Amniotic epithelial cell (primary cell): ENCODE data around the gene DMD.

ENCODE experiments used
- DNase-seq: peaks from one replicate; pipeline ENCODE4 v3.0.0-alpha.2; 2010; ENCODE audit warnings: low read depth

Gene DMD

GRCh38 chrX:31854716-31855115 lies 1356.6 kb downstream of the DMD start:
- no peak for DNase-seq

- DNase-seq: no peak
Measured at GRCh38 chrX:31851761-31852160, 1359.6 kb downstream of the DMD start.

DNA sequence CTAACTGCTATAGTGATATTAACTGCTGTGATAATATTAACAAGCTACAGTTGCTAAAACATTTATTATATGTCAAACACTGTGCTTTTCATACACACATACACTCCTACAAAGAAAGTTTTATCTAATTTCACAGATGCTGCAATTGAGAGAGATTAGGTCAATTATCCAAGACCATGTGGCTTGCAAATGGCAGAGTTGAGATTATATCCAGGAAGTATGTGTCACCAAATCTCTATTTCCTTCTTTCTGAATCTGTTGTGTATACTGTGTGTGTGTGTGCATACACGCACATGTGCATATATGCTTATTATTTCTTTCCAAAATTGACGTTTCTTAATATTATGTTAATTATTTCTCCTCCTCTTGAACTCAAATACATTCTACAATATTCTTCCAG lies 1363.6 kb downstream of the DMD start:
- DNase-seq: no peak

DNA sequence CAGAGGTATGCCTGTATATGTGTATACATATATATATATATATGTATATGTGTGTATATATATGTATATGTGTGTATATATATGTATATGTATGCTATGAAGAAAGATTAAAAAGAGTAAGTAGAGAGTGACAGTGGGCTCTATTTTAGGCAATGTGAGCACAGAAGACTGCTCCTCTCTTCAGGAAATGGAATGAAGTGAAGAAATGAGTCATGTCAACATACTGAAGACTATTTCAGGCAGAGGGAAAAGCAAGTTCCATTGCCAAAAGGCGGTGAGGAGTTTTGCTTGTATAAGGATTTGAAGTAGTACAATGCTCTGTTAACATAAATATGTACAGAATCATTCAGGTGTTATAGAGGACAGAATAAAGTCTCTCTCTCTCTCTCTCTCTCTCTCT lies 1366.3 kb downstream of the DMD start:
- DNase-seq: no peak

GRCh38 chrX:31838617-31839016 lies 1372.7 kb downstream of the DMD start:
- DNase-seq: no peak

DNA sequence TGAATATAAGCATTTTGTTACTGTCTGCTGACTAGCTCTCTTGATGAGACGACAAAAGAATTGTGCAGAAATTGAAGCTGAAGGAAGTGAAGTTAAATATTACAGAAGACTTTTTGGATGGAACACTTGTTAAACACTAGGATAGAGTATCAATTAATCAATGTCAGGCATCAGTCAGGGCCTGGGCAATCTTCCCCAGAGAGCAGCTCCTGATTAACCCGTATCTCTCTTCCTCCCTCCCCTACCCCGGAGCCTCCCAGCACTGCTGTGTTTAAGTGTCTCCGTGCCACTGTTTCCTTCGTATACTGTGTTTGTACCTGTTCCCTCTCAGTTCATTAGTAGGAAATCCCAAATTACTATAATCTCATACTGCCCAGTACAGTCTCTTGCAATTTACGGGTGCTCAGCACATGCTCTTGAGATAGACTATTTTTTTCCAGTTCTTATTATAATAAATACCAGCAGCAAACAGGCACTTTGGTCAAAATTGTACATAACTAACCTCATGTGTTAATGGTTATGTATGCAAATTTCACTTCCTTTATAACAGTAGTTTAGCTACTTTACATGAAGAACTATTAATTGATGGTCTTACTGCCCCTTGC lies 1373.8 kb downstream of the DMD start:
- no peak for DNase-seq

- no peak for DNase-seq
Measured at GRCh38 chrX:31836479-31836878, 1374.9 kb downstream of the DMD start.

DNA sequence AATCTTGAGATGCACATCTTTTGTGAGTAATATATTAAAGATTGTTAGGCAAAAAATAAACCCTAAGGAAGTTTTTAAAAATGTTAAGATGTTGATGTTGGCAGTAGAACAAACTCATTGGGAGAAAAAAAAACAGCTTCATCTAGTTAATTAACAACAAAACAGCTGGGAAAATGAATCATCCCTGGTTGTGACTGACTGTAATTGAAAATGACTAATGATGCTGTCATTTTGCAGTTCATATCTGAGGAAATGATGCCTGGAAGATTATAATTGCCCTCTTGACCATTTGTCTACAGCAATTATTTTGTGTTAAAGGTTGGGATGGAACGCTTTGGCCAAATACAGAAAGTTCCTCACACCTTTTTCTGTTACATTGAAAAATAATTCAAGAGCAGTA lies 1379.1 kb downstream of the DMD start:
- no peak for DNase-seq

DNA sequence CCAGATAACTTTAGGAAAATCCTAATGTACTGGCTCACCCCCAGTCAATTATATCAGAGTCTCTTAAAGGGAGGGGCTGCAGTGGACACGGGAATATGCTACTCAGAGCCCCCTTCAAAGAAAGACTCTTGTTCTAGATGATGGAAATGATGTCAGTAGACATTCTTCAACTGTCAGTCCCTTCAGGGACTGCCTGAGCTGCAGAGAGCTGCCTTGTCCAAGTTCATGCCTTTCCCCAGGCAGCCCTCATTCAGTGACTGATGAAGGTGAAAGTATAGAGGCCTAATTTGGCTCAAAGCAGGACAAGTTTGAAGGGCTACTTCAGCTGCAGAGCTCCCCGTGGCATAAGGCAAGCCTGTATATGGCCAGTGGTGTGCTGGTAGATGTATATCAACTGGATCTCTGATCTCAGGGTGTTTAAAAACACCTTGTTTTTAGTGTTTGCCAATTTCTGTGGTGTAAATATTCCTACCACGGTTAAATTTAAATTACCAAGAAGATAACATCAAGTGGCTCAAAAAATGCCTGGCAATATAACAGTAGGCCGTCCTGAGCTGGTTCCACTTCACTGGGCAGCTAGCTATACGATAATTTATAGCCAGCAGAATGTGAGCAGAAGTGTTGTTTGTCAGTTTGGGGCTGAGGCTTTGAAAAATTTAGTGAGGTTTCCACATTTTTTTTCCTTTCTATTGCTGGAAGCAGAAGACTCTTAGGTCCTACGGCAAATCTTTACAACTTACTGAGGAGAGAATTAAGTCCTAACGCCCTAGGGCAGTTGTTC lies 1390.7 kb downstream of the DMD start:
- DNase-seq: no peak

DNA sequence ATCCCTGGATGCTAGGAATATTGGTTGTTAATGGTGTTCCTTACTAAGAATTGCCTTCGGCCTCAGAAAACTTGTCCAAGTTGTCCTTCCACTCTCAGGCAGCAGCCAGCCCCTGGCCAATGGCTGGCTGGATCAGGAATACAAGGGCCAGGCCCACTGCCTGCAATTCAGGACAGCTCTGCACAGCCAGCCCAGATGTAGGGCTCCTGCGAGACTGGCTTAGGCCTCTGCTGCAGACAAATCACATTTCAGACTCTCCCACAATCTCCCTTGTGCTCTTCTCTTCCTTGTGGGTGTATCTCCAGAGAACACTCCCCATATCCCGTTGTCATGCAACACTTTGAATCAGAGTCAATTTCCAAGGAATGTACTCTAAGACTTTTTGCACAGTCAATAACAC lies 1391.9 kb downstream of the DMD start:
- DNase-seq: no peak

DNA sequence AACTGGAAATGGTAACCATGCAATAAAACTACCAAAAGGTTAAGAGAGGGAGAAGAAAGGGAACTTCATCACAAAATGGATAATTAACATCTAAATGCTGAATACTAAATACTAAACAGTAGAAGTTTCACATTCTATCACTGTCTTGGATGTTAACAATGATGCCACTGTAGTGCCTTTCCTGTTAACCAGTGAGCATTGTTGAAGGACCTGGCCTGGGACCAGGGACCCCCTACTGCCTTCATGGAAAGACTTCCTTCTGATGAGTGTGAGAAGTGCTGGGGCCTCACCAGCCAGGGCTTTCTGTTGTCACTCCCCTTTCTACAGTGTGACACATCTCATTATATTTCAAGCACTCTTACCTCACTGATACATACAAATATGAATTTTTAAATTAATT lies 1400.2 kb downstream of the DMD start:
- DNase-seq: no peak

GRCh38 chrX:31808357-31808756 lies 1403.0 kb downstream of the DMD start:
- peak; percentile 6 for DNase-seq

- no peak for DNase-seq
Measured at GRCh38 chrX:31807165-31807564, 1404.2 kb downstream of the DMD start.

DNA sequence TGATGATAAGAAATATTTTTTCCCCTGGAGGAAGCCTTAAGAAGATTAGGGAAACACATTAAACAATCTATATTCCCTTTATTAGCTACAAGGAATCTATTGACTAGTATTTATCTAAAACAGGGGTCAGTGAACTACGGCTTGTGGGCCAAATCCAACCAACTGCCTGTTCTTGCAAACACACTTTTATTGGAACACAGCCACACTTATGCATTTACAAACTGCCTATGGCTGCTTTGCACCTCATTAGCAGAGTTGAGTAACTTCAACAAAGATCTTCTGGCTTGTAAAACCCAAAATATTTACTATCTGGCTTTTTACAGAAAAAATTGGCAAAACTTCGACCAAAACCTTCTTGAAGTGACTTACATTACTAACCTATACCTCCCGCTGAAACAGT lies 1405.6 kb downstream of the DMD start:
- DNase-seq: no peak

DNA sequence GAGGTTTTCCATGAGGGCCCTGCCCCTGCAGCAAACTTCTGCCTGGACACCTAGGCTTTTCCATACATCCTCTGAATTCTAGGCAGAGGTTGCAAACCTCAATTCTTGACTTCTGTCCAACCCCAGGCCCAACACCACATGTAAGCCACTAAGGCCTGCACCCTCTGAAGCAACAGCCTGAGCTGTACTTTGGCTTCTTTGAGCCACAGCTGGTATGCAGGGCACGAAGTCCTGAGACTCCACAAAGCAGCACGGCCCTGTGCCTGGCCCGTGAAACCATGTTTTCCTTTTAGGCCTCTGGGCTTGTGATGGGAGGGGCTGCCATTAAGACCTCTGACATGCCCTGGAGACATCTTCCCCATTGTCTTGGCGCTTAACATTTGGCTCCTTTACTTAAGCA lies 1411.1 kb downstream of the DMD start:
- DNase-seq: no peak

DNA sequence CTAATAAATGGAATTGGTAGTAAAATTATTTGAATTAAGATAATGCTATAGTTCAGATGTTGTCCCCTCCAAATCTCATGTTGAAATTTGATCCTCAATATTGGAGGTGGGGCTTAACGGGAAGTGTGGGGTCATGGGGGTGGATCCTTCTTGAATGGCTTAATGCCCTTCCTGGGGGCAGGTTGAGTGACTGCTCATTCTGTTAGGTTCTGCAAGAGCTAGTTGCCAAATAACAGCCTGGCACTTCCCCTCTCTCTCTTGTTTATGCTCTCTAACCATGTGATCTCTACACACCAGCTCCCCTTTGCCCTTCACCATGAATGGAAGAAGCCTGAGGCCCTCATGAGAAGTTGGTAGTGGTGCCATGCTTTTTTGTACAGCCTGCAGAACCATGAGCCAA lies 1414.7 kb downstream of the DMD start:
- DNase-seq: no peak

DNA sequence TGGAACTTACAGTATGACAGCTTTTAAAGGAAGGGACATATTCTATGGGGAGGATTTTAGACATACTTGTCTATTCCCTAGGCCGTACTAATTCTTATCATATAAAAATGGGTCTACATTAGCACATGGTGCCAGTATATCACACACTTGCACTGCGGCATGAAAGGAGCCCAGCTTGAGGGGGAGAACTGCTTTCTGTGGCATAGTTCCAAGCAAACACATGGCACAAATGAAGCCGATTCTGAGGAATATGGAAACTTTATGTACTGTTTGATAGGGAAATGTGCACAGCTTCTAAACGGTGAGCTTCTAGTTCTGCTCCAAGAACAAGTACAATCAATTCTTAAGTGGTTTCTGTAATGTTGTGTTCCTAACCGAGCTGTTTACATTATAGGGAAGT lies 1463.9 kb downstream of the DMD start:
- no peak for DNase-seq

GRCh38 chrX:31743004-31743403 lies 1468.3 kb downstream of the DMD start:
- DNase-seq: no peak

- no peak for DNase-seq
Measured at GRCh38 chrX:31717474-31717873, 1493.9 kb downstream of the DMD start.

DNA sequence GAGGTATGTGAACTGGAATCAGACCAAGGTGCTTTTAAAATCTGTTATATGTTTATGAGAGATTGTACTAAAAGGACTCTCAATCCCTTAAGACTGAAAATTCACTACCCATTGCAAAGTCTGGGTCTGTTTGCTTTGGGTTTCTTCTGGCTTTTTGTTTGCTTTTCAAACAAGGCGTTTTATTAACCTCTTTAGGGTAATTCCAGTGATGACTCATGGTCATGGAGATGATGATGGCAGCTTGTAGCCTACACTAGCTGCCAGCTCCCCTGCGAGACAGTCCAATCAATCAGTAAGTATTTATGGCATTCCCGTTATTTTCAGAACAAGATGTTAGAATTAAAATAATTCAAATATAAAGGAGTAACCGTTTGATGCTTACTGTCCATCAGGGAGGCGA lies 1495.7 kb downstream of the DMD start:
- no peak for DNase-seq

GRCh38 chrX:31714797-31715196 lies 1496.6 kb downstream of the DMD start:
- no peak for DNase-seq

GRCh38 chrX:31713120-31713519 lies 1498.2 kb downstream of the DMD start:
- no peak for DNase-seq

DNA sequence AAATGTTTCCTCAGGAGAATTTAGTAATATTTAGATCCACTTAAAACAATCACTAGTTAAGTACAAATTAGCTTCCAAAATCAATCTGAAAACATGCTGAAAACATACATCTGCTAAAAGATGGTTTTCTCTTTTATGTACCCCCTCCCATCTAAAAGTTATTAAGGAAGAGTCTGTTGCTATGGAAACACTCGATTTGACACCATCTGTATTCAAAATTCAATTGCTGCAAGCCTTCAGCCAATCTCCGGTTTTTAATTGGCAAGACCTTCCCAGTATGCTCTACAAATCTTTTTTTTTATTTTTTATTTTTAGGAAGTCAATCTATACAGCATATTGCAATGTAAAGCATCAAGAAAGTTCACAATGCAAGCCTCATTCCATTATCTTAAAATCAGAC lies 1500.2 kb downstream of the DMD start:
- no peak for DNase-seq

- DNase-seq: peak; percentile 64
Measured at GRCh38 chrX:31708116-31708515, 1503.2 kb downstream of the DMD start.
